ENCODE measurements around the gene INAFM2.

Gene INAFM2

DNA sequence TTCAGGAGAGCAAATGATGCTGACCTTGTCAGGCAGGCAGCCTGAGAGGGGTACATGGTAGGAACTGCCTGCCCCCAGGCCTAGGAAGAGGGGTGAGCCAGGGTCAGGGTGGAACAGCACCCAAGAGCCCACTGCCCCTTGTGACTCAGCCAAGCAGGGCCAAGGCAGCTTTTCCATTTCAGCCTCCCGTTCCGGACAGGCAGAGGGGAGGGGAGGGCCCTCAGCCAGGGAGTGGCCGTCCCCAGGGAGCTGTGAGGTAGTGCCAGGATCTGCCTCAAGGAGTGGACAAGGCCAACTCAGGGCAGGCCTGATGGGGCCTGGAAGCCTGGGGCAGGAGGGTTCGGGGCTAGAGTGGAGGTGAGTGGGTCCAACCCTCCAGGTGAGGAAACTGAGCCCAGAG is 35.5 kb upstream of the INAFM2 start:
- DNase-seq = no peak

- no peak for DNase-seq
These were observed 34.2 kb upstream of the INAFM2 start for GRCh38 chr15:40289140-40289775.

DNA sequence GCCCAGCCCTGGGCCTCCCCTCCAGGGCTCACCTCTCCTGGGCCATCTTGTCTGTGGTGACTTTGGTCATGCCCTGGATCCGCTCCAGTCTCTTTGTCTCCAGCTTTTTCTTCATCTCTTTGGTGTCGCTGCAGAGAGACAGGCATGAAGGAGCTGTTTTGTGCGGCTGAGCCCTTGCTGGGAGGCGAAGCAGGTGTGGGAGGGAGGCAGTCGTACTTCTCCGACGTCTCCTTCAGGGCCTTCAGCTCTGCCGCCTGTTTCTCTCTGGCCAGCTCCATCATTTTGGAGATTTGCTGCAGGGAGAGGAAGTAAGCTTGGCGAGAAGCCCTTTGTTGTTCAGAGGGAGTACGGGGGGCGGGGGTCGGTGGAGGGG is 33.0 kb upstream of the INAFM2 start:
- DNase-seq = no peak

DNA sequence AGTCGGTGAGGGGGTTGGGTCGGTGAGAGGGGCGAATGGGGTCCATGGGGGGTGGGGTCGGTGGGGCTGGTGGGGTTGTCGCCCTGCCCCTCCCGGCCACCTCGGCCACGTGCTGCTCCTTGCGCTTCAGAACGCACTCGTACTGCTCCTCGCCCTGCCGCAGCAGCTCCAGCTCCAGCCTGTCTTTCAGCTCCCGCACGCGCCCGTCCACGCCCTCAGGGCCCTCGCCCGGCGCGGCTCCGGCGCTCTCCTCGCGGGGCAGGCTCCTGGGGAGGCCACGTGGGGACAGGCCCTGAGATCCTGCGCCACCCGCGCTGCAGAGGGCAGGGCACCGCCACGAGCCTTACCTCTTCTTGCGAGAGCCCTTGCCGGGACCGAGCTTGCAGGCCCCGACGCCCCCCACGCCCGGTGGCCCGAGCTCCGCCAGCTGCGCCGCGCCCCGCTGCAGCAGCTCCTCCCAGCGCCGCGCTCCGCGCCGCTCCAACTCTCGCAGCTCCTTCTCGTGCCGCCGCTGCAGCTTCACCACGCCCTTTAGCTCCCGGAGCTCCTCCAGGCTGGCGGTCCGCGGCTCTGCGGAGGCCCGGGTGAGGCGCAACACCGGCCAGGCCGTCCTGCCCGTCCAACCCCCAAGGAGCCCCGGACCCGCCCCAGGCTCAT is 32.4 kb upstream of the INAFM2 start:
- DNase-seq = no peak

DNA sequence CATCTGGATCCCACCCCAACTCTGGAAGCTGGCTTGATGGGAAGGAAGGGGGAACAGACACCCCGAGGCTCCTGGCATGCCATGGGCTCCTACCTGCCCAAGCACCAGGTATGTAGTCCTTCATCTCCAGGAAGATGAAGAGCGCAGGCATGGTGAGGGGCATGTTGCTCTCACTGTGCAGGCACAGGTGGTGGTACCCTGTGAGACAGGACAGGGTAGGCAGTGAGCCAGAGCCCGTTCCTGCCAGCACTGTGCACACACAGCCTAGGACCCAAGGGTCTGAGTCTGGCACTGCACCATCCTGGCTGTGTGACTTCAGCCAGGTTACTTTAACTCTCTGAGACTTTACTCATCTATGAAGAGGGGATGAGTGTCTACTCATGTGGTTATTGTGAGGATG is 31.2 kb upstream of the INAFM2 start:
- no peak for DNase-seq

DNA sequence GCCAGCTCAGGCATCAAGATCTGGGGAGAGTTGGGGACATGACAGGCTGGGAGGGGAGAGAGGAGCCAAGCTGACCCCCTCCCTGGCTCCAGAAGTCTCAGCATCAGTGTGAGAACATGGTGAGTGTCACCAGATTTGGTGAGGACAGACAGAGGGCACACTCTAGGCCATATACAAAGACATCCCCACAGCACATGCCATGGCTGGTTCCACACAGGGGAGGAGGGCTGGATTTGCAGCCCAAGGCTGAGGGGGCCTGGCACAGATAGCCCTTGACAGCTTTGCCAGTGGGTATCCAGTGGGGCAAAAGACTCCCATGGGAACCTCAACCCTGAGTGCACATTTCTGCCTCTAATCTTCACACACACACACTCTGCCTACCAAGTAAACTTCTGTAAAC is 30.5 kb upstream of the INAFM2 start:
- DNase-seq = no peak

- DNase-seq = no peak
These were observed 29.3 kb upstream of the INAFM2 start for GRCh38 chr15:40293905-40294895.

- no peak for DNase-seq
These were observed 28.2 kb upstream of the INAFM2 start for GRCh38 chr15:40295297-40295696.

DNA sequence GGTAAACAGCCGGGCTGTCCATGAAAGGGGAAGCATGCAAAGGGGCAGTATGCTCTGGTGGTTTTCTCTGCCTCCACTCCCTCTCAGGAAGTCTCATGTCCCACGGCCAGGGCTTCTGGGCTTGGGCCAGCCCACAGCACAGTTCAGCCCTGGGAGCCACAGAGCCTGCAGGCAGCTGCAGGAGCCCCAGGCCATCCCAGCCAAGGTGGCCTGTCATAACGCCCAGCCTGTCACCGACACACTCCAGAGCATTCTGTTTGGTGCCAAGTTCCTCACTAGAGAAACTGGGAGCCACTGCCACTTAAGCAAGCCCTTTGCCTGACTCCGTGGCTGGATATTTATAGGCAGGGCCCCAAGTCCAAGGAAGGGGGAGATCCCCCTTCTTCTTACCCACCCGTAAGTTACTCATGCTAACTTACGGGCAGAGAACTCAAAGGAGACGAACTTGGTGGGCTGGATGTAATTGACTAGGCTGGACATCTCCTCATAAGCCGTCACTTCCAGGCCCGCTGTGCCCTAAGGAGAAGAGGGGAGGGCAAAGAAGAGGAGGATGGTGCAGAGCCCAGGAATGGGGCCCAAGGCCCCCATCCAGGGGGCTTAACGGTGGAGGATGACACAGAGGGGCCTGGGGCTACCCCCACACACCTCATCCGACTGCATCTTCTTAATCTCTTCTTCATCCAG is 27.5 kb upstream of the INAFM2 start:
- DNase-seq = no peak

DNA sequence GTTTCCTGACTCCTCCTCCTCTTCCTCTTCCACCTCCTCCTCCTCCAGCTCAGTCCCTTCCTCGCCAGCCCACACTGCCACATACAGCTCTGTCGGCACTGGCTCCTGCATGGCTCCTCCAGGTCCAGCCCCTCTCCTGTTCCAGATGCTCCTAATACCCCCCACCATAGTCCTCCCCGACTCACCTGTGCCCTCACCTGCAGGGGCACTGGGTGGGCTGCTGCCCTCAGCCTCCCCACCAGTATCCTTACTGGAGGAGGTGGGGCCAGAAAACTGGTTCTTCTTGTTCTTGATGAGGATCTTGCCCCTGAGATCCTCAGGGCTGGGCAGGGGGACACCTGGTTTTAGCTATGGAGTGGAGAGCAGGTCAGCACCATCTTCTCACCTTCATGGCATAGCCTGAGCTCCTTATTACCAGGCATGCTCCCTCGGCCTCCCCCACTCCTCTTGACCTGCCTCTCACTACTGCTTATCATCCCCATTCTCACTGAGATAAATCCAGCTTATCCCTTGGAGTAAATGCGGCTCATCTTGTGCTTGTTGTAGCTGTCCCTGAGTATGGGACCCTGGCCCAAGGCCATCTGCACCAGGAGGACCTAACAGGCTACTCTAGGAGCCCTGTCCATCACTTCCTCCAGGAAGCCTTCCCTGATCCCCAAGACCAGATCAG is 26.8 kb upstream of the INAFM2 start:
- DNase-seq = no peak

GRCh38 chr15:40297356-40297755 is 26.1 kb upstream of the INAFM2 start:
- DNase-seq = no peak

DNA sequence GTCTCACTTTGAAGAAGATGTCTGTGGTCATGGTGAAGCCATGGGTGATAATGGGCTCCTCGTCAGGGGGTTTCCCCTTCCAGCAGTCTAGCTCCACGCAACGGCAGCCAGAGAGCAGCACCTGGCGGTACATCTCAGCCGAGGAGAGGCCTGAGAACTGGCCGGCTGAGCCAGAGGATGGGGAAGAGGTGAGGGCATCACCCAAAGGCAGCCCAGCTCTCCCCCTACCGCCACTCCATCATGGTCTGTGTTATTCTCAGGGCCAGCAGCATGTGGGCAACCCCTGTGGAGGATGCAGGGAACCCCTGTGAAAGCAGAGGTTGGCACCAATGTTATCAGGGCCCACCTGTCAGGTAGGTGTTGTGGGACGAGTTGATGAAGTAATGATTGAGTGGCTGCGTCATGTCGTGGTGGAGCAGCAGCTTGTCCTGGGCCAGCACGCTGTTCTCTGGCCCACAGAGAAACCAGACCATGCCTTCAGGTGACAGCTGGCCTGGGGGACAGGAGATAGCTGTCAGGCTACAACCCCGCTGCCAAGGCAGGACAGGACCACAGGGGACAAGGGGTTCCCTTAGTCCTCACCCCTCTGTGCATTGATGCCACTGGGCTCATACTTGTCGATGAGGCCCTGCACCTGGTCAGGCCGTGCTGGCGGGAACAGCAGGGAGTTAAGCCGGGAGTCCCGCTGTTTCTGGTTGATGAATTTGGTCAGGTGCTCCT is 25.1 kb upstream of the INAFM2 start:
- DNase-seq = no peak

- DNase-seq = no peak
These were observed 23.1 kb upstream of the INAFM2 start for GRCh38 chr15:40300367-40300766.

- DNase-seq = no peak
These were observed 22.7 kb upstream of the INAFM2 start for GRCh38 chr15:40300771-40301170.

DNA sequence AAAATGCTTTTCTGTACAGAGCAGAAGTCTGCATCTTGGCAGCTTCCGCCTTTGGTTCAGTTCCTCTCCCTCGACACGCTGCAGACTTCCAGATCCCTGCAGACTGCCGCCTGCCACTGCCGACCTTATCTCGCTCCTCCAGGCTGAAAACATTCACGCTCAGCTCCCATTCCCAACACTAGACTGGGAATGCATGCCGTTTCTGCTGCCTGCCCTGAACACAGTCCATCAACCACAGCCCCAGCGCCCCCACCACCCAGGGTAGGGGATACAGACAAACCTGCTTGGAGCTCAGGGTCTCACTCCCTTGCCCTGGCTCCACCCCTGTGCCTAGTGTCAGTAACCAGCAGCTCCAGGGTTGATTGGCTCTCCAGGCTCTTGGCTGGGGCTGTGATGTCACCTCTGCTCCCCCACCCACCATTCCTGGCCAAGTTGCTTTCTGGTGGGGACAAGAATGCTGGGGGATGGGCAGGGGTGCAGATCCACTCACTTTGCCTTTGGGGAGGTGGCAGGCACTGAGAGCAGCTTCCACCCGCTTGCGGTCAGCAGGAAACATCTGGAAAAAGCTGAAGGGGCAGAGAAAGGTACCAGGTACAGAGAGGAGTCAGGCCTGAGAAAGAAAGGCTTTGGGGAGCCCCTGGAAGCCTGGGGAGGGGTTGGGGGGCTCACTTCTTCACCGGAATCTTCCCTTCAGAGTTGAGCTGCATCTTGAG is 21.9 kb upstream of the INAFM2 start:
- DNase-seq = no peak

- DNase-seq = no peak
These were observed 21.1 kb upstream of the INAFM2 start for GRCh38 chr15:40302288-40302886.

DNA sequence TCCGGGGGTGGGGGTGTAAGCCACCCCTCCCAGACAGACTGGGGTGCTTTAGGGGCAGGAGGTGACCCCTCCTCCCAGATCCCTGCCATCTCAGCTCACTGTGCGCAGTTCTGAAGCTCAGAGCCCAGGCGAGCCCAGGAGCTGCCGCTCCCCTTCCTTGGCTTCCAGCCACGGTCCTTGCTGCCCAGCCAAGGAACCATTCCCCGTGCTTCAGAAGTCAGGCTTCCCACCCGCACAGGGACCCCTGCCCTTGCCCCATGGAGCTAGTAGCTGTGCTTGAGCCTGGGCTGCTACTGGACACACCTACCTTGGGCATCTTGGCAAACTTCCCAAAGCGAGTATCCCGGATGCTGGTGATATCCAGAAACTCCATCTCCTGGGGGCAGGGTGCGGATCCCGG is 20.5 kb upstream of the INAFM2 start:
- no peak for DNase-seq

DNA sequence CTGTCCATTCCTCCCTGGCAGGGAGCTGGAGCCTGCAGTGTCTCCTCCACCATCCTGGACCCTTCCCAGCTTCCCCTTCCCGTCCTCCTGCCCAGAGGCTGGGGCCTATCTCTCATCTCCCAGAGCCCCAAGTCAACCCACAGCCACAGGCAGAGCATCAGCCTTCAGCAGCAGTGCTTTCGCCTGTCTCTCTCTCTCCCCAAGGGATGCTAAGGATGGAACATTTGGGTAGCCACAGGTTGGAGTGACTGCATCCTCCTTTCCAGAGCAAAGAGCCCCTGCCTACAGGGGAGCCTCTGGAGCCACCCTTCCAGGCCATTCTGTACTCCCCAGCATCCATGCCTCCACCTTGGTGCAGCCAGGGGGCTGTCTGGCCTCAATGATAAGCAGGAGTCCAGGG is 19.9 kb upstream of the INAFM2 start:
- DNase-seq = no peak

DNA sequence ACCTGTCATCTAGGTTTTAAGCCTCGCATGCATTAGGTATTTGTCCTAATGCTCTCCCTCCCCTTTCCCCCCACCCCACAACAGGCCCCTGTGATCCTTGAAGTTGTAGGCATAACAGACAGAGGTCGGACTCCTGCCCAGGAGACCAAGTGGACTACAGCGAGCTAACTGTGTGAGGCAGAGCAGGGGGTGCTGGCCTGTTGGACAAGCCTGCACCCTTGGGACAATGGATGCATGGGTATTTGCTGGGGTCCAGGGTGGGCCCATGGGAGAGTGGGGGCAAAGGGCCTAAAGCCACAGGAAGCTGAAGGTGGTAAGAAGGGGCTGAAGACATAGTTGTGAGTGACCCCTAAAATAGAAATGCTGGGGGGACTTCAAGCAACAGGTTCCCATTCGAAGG is 18.2 kb upstream of the INAFM2 start:
- DNase-seq = no peak

DNA sequence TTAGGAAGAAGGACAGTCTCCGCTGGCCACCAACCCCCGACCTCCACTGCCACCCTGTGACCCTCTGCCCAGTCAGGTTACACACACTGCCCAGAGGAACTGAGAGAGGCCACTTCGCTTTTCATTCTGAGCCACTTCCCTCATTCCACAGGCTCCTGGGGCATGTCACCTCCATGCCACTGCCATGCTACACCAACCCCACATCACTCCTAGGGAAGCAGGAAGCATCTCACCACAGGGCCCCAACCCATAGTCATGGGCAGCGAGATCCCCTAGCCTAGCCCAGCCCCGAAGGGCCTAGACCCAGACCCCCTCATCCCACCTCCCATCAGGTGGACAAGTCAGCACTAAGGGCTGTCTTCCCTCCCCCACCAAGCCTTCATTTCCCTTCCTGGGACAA is 17.1 kb upstream of the INAFM2 start:
- no peak for DNase-seq

GRCh38 chr15:40306908-40307307 is 16.6 kb upstream of the INAFM2 start:
- no peak for DNase-seq

Measured in 8988T (cell line).